Transverse colon (tissue), 4 donors: ENCODE results near the gene THADA. TPM values are rescaled to one million over a fixed set of nuclear protein-coding genes. Genes with fewer than 3 reads are reported as not detected.

Source experiments
- DNase-seq: peaks from one replicate; pipeline ENCODE4 v3.0.0-alpha.2; 2019
- H3K27ac ChIP-seq, 4 donors: fragments of 200-600 bp; sonication (generic); 2 replicates each; pipeline ENCODE4 v1.5.1; 2016 to 2018; ENCODE audit warnings: inconsistent platforms in 4 of 4
- H3K27me3 ChIP-seq: fragments of 200-600 bp; sonication (generic); 2 replicates; pipeline ENCODE4 v1.5.1; 2017; ENCODE audit warnings: inconsistent platforms
- H3K36me3 ChIP-seq, 4 donors: fragments of 200-600 bp; sonication (generic); 2 replicates each; pipeline ENCODE4 v1.5.1; 2017 to 2019; ENCODE audit warnings: inconsistent platforms in 4 of 4
- H3K4me1 ChIP-seq, 4 donors: fragments of 200-600 bp; sonication (generic); 2 replicates each; pipeline ENCODE4 v1.5.1; 2017 to 2020; ENCODE audit warnings: inconsistent platforms in 4 of 4
- H3K4me3 ChIP-seq, 4 donors: fragments of 200-600 bp; sonication (generic); 1 replicate in 1 of 4; 2 replicates in 3 of 4; pipeline versions ENCODE4 v1.5.1 to v1.6.1; 2017 to 2019; ENCODE audit warnings: inconsistent platforms in 4 of 4
- H3K9me3 ChIP-seq, 2 donors: fragments of 200-600 bp; sonication (generic); 2 replicates each; pipeline ENCODE4 v1.5.1; 2017 to 2019; ENCODE audit warnings: inconsistent platforms in 2 of 2
- EP300 ChIP-seq: sonication (generic); formaldehyde crosslinking; IDR thresholded peaks from one replicate; pipeline ENCODE4 v1.6.1; 2017; ENCODE audit warnings: antibody characterized with exemption, low read depth
- POLR2A ChIP-seq: fragments of 450-650 bp; IDR thresholded peaks from one replicate; pipeline ENCODE4 v1.6.1; 2016; ENCODE audit warnings: antibody characterized with exemption, mild to moderate bottlenecking, moderate library complexity
- POLR2AphosphoS5 ChIP-seq, 3 donors: sonication (generic); formaldehyde crosslinking; IDR thresholded peaks; one replicate each; pipeline ENCODE4 v1.6.1; 2016; ENCODE audit warnings: antibody characterized with exemption in 3 of 3
- WGBS, 2 donors: methylation state at CpG; one replicate each; pipeline ENCODE4 v1.1.5; 2018; ENCODE audit warnings: low coverage in 1 of 2; 5-methylcytosine and 5-hydroxymethylcytosine counted together
- in situ Hi-C, 4 donors: fragments of 200-750 bp; cut with MboI; loops; one replicate each; pipeline versions ENCODE4 v1.15.0 to v1.15.1; 2017; ENCODE audit warnings: low sequenced_read_pairs in 3 of 4, low pct_ligation_motif_present in 1 of 4, low pct_unique_long_range_greater_than_20kb in 1 of 4
- intact Hi-C: fragments of 100-400 bp; cut with DNase I; formaldehyde crosslinking; loops from one replicate; pipeline ENCODE4 v1.15.1; 2023; ENCODE audit warnings: low total_unique reads
- total RNA-seq, 4 donors: library from RNA; depleted of rRNA; stranded (reverse); fragments of >200 nt; gene quantifications; one replicate each; pipeline ENCODE4 v1.1.0, GENCODE V29; 2016
- TF ChIP-seq, protein P1 (sequence below), 5 experiments: fragments of 200-600 bp in 3 of 5; fragments of 450-650 bp in 2 of 5; sonication (generic) in 3 of 5; IDR thresholded peaks; 1 replicate in 2 of 5; 2 replicates in 3 of 5; pipeline ENCODE4 v1.5.1; 2016 to 2017; ENCODE audit warnings: antibody characterized with exemption in 5 of 5, inconsistent platforms in 3 of 5, mild to moderate bottlenecking in 2 of 5, moderate library complexity in 1 of 5

Gene THADA
- total RNA-seq, 4 donors from 2014 or later = 21.7 to 78.6 (median 28.1) TPM

DNA sequence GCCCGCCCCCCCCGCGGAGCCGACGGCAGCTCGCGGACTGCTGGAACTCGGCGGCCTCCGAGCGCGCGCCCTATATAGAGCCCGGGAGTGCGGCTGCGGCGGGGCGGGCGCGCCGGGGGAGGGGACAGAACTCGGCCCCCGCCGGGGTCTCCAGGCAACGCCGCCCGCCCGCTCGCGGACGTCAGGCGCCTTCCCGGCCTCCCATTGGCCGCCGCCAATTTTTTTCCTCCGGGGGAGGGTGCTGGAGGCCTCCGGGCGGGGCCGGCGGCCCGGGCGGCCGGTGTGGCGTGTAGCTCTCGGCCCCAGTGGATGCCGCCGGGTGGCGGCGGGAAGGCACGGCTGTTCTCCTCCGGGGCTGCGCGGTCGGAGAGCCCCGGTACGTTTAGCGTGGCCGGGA lies 369.3 kb downstream of the THADA start, which contains the start of gene ZFP36L2:
ZFP36L2 (minus strand) TSS at position 49 of the 397 bp plus-strand sequence. CDS start 291 bp downstream, outside the sequence.
- in situ Hi-C loops (loop anchor here in 3 of 4 donors (5.0 to 25.0 kb wide), 3 partner anchors 99 to 389 kb away; no protein-coding TSS in a partner anchor), intact Hi-C loops (loop anchor here (1.0 to 10.0 kb wide), 5 partner anchors 118 to 402 kb away; no protein-coding TSS in a partner anchor)
- H3K27me3 ChIP-seq = no peaks in the 10 kb centered on the region
- H3K36me3 ChIP-seq = peaks cover 0 to 26% (median 15%) of the 10 kb centered on the region in 4 donors
- peak within 1 kb of the TSS; percentile 96 to 100 (median 99) for H3K27ac ChIP-seq
- peak within 1 kb of the TSS; percentile 85 to 91 (median 90) for H3K4me3 ChIP-seq
- 0% methylated on average over 12 of the region's 58 CpGs; no CpG with 5 or more reads in 1 of the 2 donors for WGBS, 2 donors
- H3K4me1 ChIP-seq = peaks cover 15 to 35% (median 32%) of the 10 kb centered on the region in 4 donors
- peak; percentile 91 to 99 (median 98) for TF ChIP-seq POLR2AphosphoS5 (IDR thresholded peaks at IDR 0.05)
- no peak for TF ChIP-seq EP300
- TF ChIP-seq, protein P1, sequence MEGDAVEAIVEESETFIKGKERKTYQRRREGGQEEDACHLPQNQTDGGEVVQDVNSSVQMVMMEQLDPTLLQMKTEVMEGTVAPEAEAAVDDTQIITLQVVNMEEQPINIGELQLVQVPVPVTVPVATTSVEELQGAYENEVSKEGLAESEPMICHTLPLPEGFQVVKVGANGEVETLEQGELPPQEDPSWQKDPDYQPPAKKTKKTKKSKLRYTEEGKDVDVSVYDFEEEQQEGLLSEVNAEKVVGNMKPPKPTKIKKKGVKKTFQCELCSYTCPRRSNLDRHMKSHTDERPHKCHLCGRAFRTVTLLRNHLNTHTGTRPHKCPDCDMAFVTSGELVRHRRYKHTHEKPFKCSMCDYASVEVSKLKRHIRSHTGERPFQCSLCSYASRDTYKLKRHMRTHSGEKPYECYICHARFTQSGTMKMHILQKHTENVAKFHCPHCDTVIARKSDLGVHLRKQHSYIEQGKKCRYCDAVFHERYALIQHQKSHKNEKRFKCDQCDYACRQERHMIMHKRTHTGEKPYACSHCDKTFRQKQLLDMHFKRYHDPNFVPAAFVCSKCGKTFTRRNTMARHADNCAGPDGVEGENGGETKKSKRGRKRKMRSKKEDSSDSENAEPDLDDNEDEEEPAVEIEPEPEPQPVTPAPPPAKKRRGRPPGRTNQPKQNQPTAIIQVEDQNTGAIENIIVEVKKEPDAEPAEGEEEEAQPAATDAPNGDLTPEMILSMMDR (IDR thresholded peaks at IDR 0.05) = peak in 1 of 5 experiments; percentile 40
- TF ChIP-seq POLR2A = peak; percentile 98
- no peaks in the 10 kb centered on the region for H3K9me3 ChIP-seq
- DNase-seq = peak; percentile 97

DNA sequence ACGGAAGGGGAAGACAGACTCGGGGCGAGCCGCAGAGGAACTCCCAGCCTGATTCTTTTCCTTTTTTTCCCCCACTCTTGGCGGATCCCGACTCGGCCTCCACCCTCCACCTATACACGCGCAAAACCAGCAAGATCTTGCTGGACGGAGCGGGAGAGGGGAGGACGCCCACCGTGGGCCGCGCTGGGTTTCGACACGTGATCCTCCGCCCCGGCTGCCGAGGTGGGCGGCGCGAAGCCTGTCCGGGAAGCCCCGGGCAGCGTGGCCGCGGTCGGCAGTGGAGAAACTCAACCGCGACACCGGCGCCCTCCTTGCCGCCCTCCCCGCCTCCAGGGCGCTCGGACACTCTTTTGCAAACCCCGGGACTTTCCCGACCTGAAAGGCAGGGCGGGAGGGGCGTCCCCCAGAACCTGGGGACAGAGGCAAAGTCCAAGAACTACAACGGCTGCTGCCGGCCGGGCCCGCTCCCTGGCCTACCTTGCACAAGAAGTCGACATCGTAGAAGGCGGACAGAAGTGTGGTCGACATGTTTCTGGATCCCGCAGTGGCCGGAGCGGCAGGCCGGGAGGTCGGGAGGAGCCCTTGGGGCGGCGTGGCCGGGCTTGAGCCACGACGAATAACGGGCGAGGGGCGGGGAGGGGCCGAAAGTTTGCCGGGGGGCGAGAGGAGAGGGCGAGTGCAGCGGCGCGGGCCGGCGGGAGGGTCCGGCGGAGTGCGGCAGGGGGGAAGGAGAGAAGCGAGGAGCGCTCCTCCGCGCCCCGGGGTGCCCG lies 369.9 kb downstream of the THADA start:
- Histone ChIP-seq H3K4me3 (peak overlapping the region; percentile 71 to 91 (median 88)), H3K9me3 (no peaks in the 10 kb centered on the region), H3K27ac (peak overlapping the region; percentile 96 to 100 (median 99)), H3K27me3 (no peaks in the 10 kb centered on the region), H3K4me1 (peaks cover 15 to 41% (median 38%) of the 10 kb centered on the region in 4 donors), H3K36me3 (peaks cover 0 to 26% (median 15%) of the 10 kb centered on the region in 4 donors)
- in situ Hi-C loops (loop anchor here in 3 of 4 donors (5.0 to 25.0 kb wide), 3 partner anchors 99 to 389 kb away; no protein-coding TSS in a partner anchor), intact Hi-C loops (loop anchor here (1.0 to 10.0 kb wide), 5 partner anchors 119 to 401 kb away; no protein-coding TSS in a partner anchor)
- 0 to 2% methylated on average over 19 to 46 of the region's 80 CpGs for WGBS, 2 donors
- DNase-seq = no peak
- TF ChIP-seq EP300 (no peak), POLR2AphosphoS5 (IDR thresholded peaks at IDR 0.05) (peak in 2 of 3 donors; percentile 9 to 64), POLR2A (peak; percentile 93)
- TF ChIP-seq, protein P1 (IDR thresholded peaks at IDR 0.05) = no peak

DNA sequence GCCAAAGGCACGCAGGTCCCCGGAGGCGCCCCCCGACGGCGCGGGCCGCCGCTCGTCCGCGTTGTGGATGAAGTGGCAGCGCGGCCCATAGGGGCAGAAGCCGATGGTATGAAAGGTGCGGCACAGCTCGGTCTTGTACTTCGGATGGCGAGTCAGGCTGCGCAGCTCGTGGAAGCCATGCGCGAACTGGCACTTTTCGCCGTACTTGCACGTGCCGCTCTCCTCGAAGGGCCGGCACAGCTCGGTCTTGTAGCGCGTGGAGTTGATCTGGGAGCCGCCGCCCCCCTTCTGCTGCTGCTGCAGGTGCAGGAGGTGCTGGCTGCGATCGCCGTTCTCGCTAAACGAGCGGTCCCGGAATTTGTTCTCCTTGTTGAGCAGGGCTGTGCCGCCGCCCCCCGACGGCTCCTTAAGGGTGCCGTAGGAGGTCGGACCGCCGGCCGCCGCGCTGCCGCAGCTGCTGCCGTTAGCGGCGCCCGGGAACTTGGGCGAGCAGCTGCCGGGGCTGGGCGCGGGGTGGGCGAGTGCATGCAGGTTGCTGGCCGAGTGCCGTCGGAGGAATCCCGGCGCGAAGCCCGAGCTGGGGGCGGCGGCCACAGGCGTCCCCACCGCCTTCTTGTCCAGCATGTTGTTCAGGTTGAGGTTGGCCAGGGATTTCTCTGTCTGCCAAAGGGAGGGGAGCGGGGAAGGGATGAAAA lies 370.6 kb downstream of the THADA start:
- peak overlapping the region; percentile 71 to 91 (median 88) for H3K4me3 ChIP-seq
- H3K9me3 ChIP-seq = no peaks in the 10 kb centered on the region
- peak overlapping the region; percentile 96 to 100 (median 99) for H3K27ac ChIP-seq
- in situ Hi-C loops (loop anchor here in 3 of 4 donors (5.0 to 25.0 kb wide), 3 partner anchors 98 to 388 kb away; no protein-coding TSS in a partner anchor), intact Hi-C loops (loop anchor here (10.0 kb wide), 3 partner anchors 120 to 400 kb away; no protein-coding TSS in a partner anchor)
- H3K36me3 ChIP-seq = peaks cover 0 to 26% (median 15%) of the 10 kb centered on the region in 4 donors
- TF ChIP-seq POLR2A (peak; percentile 39), EP300 (no peak), POLR2AphosphoS5 (IDR thresholded peaks at IDR 0.05) (peak in 2 of 3 donors; percentile 70 to 83)
- peak; percentile 65 for DNase-seq
- no peaks in the 10 kb centered on the region for H3K27me3 ChIP-seq
- H3K4me1 ChIP-seq = peaks cover 15 to 47% (median 43%) of the 10 kb centered on the region in 4 donors
- WGBS, 2 donors = 0% methylated on average over 63 of the region's 74 CpGs; no CpG with 5 or more reads in 1 of the 2 donors

DNA sequence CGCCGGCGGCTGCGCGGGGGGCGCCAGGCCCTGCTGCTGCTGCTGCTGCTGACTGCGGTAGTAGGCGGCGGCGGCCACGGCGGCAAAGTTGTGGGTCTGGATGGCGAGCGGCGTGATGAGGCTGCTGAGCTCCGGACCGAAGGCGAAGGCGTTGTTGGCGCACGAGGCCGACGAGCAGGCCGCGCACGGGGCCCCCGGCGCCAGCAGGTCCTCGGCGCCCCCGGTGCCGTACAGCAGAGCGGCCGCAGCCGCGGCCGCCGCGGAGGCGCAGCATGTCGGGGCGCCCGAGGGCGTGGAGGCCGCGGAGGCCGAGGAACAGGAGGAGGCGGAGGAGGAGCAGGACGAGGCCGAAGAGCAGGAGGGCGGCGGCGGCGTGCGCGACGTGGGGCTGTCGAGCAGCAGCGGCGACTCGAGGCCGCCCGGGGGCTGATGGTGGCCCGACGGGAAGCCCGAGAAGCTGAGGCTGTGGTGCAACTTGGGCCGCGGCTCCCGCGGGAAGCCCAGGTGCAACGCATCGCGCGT lies 371.2 kb downstream of the THADA start:
- Histone ChIP-seq H3K27ac (peak overlapping the region; percentile 96 to 100 (median 99)), H3K36me3 (peaks cover 0 to 26% (median 15%) of the 10 kb centered on the region in 4 donors), H3K4me3 (peak overlapping the region; percentile 71 to 91 (median 88)), H3K4me1 (peaks cover 15 to 51% (median 44%) of the 10 kb centered on the region in 4 donors), H3K27me3 (no peaks in the 10 kb centered on the region), H3K9me3 (no peaks in the 10 kb centered on the region)
- intact Hi-C loops = loop anchor here (5.0 to 10.0 kb wide), 4 partner anchors 120 to 400 kb away; no protein-coding TSS in a partner anchor
- WGBS, 2 donors = 1% methylated on average over 35 of the region's 74 CpGs; no CpG with 5 or more reads in 1 of the 2 donors
- no peak for DNase-seq
- TF ChIP-seq POLR2A = no peak
- TF ChIP-seq, protein P1 (IDR thresholded peaks at IDR 0.05) = no peak
- TF ChIP-seq POLR2AphosphoS5 (IDR thresholded peaks at IDR 0.05) = peak in 2 of 3 donors; percentile 59 to 83
- TF ChIP-seq EP300 = no peak
- in situ Hi-C loops = loop anchor here in 3 of 4 donors (5.0 to 25.0 kb wide), 3 partner anchors 97 to 387 kb away; no protein-coding TSS in a partner anchor
